Stromal cell of bone marrow (primary cell): ENCODE results near the gene LRCH2.
"Not testable (repeated sequence)": the region's sequence is repeated elsewhere in the genome, so short reads cannot be mapped to it uniquely, and the experiment has no call there.

Experiments
- DNase-seq: peaks from one replicate; pipeline ENCODE4 v3.0.0-alpha.2; 2012; ENCODE audit warnings: low read depth

The LRCH2 gene

GRCh38 chrX:115233497-115234455, at the start of gene LRCH2:
LRCH2 (minus strand) TSS chrX:115234096; CDS start chrX:115234041, 55 bp downstream.
- peak; percentile 8 for DNase-seq

GRCh38 chrX:115269051-115269683, 35.3 kb upstream of the LRCH2 start:
- DNase-seq, result no peak

GRCh38 chrX:115268421-115268820, 34.5 kb upstream of the LRCH2 start:
- DNase-seq, result no peak

- no peak for DNase-seq
Observed at GRCh38 chrX:115266300-115266699, 32.4 kb upstream of the LRCH2 start.

- no peak for DNase-seq
Observed at GRCh38 chrX:115264009-115264408, 30.1 kb upstream of the LRCH2 start.

- DNase-seq, result no peak
Observed at GRCh38 chrX:115261148-115261547, 27.3 kb upstream of the LRCH2 start.

- no peak for DNase-seq
Observed at GRCh38 chrX:115260330-115260729, 26.4 kb upstream of the LRCH2 start.

GRCh38 chrX:115259238-115259875, 25.5 kb upstream of the LRCH2 start:
- no peak for DNase-seq

- DNase-seq, result no peak
Observed at GRCh38 chrX:115257711-115258110, 23.8 kb upstream of the LRCH2 start.

GRCh38 chrX:115255003-115255402, 21.1 kb upstream of the LRCH2 start:
- no peak for DNase-seq

GRCh38 chrX:115251458-115252233, 17.8 kb upstream of the LRCH2 start:
- DNase-seq, result no peak

GRCh38 chrX:115237056-115237455, 3.2 kb upstream of the LRCH2 start:
- no peak for DNase-seq

- no peak for DNase-seq
Observed at GRCh38 chrX:115236560-115236959, 2.7 kb upstream of the LRCH2 start.

- DNase-seq, result no peak
Observed at GRCh38 chrX:115234461-115234860, 565 bp upstream of the LRCH2 start.

- DNase-seq, result no peak
Observed at GRCh38 chrX:115232933-115233496, 881 bp downstream of the LRCH2 start.

GRCh38 chrX:115229337-115230003, 4.4 kb downstream of the LRCH2 start:
- DNase-seq, result no peak

GRCh38 chrX:115226929-115227328, 7.0 kb downstream of the LRCH2 start:
- no peak for DNase-seq

GRCh38 chrX:115217346-115217745, 16.6 kb downstream of the LRCH2 start:
- not testable (repeated sequence) for DNase-seq

GRCh38 chrX:115214605-115215004, 19.3 kb downstream of the LRCH2 start:
- no peak for DNase-seq

- DNase-seq, result no peak
Observed at GRCh38 chrX:115214151-115214550, 19.7 kb downstream of the LRCH2 start.

GRCh38 chrX:115209547-115209946, 24.3 kb downstream of the LRCH2 start:
- DNase-seq, result not testable (repeated sequence)
